GM23338 (cell line): ENCODE results near the gene EIF2B1. TPM values are rescaled to one million over a fixed set of nuclear protein-coding genes. Genes with fewer than 3 reads are reported as not detected.

Experiments used
- ATAC-seq: fragments of 200-7000 bp; cut with Tn5 transposase; 3 replicates; pipeline ENCODE4 v1.9.1; 2020
- DNase-seq: peaks from one replicate; pipeline ENCODE4 v3.0.0-alpha.2; 2015; ENCODE audit warnings: low spot score
- H2AFZ ChIP-seq: fragments of 200-600 bp; sonication (generic); 2 replicates; pipeline ENCODE4 v1.8.0; 2016; ENCODE audit warnings: antibody characterized with exemption, mild to moderate bottlenecking, moderate library complexity
- H3F3A ChIP-seq: fragments of 200-600 bp; sonication (generic); replicated peaks from 2 replicates; pipeline ENCODE4 v1.8.0; 2017; ENCODE audit warnings: antibody characterized with exemption, mixed run types, low read depth
- H3K27ac ChIP-seq: fragments of 200-600 bp; sonication (generic); 2 replicates; pipeline ENCODE4 v1.6.1; 2016; ENCODE audit warnings: low read depth
- H3K27me3 ChIP-seq: fragments of 200-600 bp; sonication (generic); 2 replicates; pipeline ENCODE4 v1.8.0; 2016; ENCODE audit warnings: mild to moderate bottlenecking, mixed run types, moderate library complexity; ENCODE audit not compliant: insufficient read depth
- H3K36me3 ChIP-seq: fragments of 200-600 bp; sonication (generic); 2 replicates; pipeline ENCODE4 v1.8.0; 2016; ENCODE audit warnings: mild to moderate bottlenecking; ENCODE audit not compliant: insufficient read depth
- H3K4me1 ChIP-seq: fragments of 200-600 bp; sonication (generic); 2 replicates; pipeline ENCODE4 v1.8.0; 2016; ENCODE audit warnings: mild to moderate bottlenecking, moderate library complexity; ENCODE audit not compliant: insufficient read depth
- H3K4me2 ChIP-seq: fragments of 200-600 bp; sonication (generic); 2 replicates; pipeline ENCODE4 v1.7.1; 2017; ENCODE audit warnings: mixed run types
- H3K4me3 ChIP-seq: fragments of 200-600 bp; sonication (generic); 2 replicates; pipeline ENCODE4 v1.6.1; 2016; ENCODE audit warnings: mixed run types
- H3K79me2 ChIP-seq: fragments of 200-600 bp; sonication (generic); replicated peaks from 2 replicates; pipeline ENCODE4 v1.8.0; 2017; ENCODE audit warnings: mild to moderate bottlenecking; ENCODE audit not compliant: insufficient read depth
- H3K9me2 ChIP-seq: fragments of 200-600 bp; sonication (generic); 2 replicates; pipeline ENCODE4 v1.8.0; 2017; ENCODE audit not compliant: insufficient read depth
- H4K20me1 ChIP-seq: fragments of 200-600 bp; sonication (generic); replicated peaks from 2 replicates; pipeline ENCODE4 v1.8.0; 2017; ENCODE audit warnings: mild to moderate bottlenecking; ENCODE audit not compliant: insufficient read depth
- H3K27ac Mint-ChIP-seq: 2 replicates; pipeline ENCODE4 v1.8.0; 2020; ENCODE audit warnings: inconsistent platforms, mild to moderate bottlenecking, moderate library complexity, mixed read lengths
- H3K27me3 Mint-ChIP-seq: 3 replicates; pipeline ENCODE4 v1.8.0; 2022; ENCODE audit warnings: low read depth, mild to moderate bottlenecking, moderate library complexity, mixed read lengths, inconsistent platforms; ENCODE audit not compliant: insufficient read depth, poor library complexity
- H3K36me3 Mint-ChIP-seq: 3 replicates; pipeline ENCODE4 v1.8.0; 2021; ENCODE audit warnings: low read depth, mild to moderate bottlenecking, inconsistent platforms, moderate library complexity, mixed read lengths
- H3K4me1 Mint-ChIP-seq: 3 replicates; pipeline ENCODE4 v1.8.0; 2020; ENCODE audit warnings: mild to moderate bottlenecking, inconsistent platforms, mixed read lengths
- H3K4me3 Mint-ChIP-seq: 3 replicates; pipeline ENCODE4 v1.8.0; 2021; ENCODE audit warnings: moderate library complexity, mild to moderate bottlenecking, inconsistent platforms, mixed read lengths
- H3K9me3 Mint-ChIP-seq: 3 replicates; pipeline ENCODE4 v1.8.0; 2020; ENCODE audit warnings: moderate library complexity, mild to moderate bottlenecking, inconsistent platforms, mixed read lengths
- CREB1 ChIP-seq: fragments of 250-450 bp; sonication (Bioruptor Pico); IDR thresholded peaks from 2 replicates; pipeline ENCODE4 v1.5.0; 2020; ENCODE audit warnings: low read depth, mild to moderate bottlenecking, moderate library complexity
- ETS1 ChIP-seq: IDR thresholded peaks from 2 replicates; pipeline ENCODE4 v1.6.1; 2016; ENCODE audit warnings: antibody characterized with exemption
- EZH2phosphoT487 ChIP-seq: fragments of 200-600 bp; sonication (generic); IDR thresholded peaks from one replicate; pipeline ENCODE4 v1.8.1; 2018; ENCODE audit warnings: antibody characterized with exemption; ENCODE audit not compliant: unreplicated experiment
- JUNB ChIP-seq: IDR thresholded peaks from one replicate; pipeline ENCODE4 v1.6.1; 2016; ENCODE audit warnings: antibody characterized with exemption; ENCODE audit not compliant: unreplicated experiment
- NANOG ChIP-seq: IDR thresholded peaks from 2 replicates; pipeline ENCODE4 v1.6.1; 2016; ENCODE audit warnings: antibody characterized with exemption, borderline replicate concordance
- POLR2AphosphoS5 ChIP-seq: IDR thresholded peaks from 2 replicates; pipeline ENCODE4 v1.6.1; 2016; ENCODE audit warnings: antibody characterized with exemption, low read depth
- REST ChIP-seq: IDR thresholded peaks from one replicate; pipeline ENCODE4 v1.6.1; 2018; ENCODE audit warnings: antibody characterized with exemption; ENCODE audit not compliant: unreplicated experiment
- STAT1 ChIP-seq: IDR thresholded peaks from one replicate; pipeline ENCODE4 v1.6.1; 2016; ENCODE audit warnings: antibody characterized with exemption; ENCODE audit not compliant: unreplicated experiment
- ZNF114 ChIP-seq: fragments of 250-450 bp; sonication (Bioruptor Pico); IDR thresholded peaks from 2 replicates; pipeline ENCODE4 v1.5.0; 2020; ENCODE audit warnings: mild to moderate bottlenecking, moderate library complexity
- ZNF331 ChIP-seq: fragments of 250-450 bp; sonication (Bioruptor Pico); IDR thresholded peaks from 2 replicates; pipeline ENCODE4 v1.5.0; 2020; ENCODE audit warnings: low read depth, mild to moderate bottlenecking, moderate library complexity
- polyA plus RNA-seq: library from polyadenylated mRNA; unstranded; fragments of >200 nt; fragmentation: Nextera tagmentation; extraction: Ambion mirVana; gene quantifications from 2 replicates; pipeline ENCODE4 v1.2.1, GENCODE V29; 2016
- total RNA-seq: library from RNA; depleted of rRNA; stranded (reverse); fragments of >200 nt; shearing (Covaris generic); gene quantifications from 2 replicates; pipeline ENCODE4 v1.2.3, GENCODE V29; 2014
- TF ChIP-seq, protein P1 (sequence below), 2 experiments: fragments of 200-600 bp in 1 of 2; sonication (generic) in 1 of 2; conservative IDR thresholded peaks; 2 replicates each; pipeline versions ENCODE4 v1.5.1 to v1.6.1; 2016 to 2017; ENCODE audit warnings: antibody characterized with exemption in 2 of 2, low read depth in 2 of 2, mild to moderate bottlenecking in 2 of 2, moderate library complexity in 1 of 2

EIF2B1 gene
- total and polyA plus RNA-seq, 2 experiments from 2014 or later: 33.5 to 117 TPM

DNA sequence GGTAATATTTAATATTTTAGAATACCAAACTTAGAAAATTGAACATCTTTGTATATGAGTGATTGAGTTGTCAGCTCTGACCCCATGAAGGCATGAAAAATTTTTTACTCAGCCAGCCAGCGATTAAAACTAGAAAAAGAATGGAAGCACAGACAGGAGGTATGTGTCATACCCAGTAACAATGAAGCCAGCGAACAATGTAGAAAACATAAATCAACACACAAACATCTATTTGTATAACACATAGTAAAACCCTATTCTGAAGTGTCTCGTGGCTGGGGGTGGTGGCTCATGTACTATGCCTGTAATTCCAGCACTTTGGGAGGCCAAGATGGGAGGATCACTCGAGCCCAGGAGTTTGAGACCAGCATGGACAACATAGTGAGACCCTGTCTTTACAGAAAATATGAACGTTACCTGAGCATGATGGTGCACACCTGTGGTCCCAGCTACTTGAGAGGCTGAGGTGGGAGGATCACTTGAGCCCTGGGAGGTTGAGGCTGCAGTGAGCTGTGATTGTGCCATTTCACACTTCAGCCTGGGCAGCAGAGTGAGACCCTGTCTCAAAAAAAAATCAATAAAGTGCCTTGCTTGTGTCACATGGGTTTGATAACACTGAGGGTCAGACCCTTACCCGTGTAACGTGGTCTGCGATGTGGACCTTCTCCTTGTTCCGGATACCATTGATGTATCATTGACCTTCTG, 43.3 kb upstream of the EIF2B1 start:
- H3K9me3 Mint-ChIP-seq: no peaks in the 10 kb centered on the region
- ATAC-seq (no peak), DNase-seq (no peak)
- Histone ChIP-seq H3K4me3 (no peak overlapping the region), H3K27me3 (no peaks in the 10 kb centered on the region), H3K9me2 (no peaks in the 10 kb centered on the region), H3F3A (no peaks in the 10 kb centered on the region), H4K20me1 (no peaks in the 10 kb centered on the region), H3K4me1 (no peaks in the 10 kb centered on the region), H3K36me3 (no peaks in the 10 kb centered on the region), H2AFZ (no peak overlapping the region), H3K27ac (no peak overlapping the region), H3K4me2 (no peak overlapping the region), H3K79me2 (no peaks in the 10 kb centered on the region)
- no peak overlapping the region for H3K27ac Mint-ChIP-seq
- H3K27me3 Mint-ChIP-seq: peaks cover 3% of the 10 kb centered on the region
- no peak overlapping the region; the same call in 2 of the 3 replicates for H3K4me3 Mint-ChIP-seq
- TF ChIP-seq NANOG (no peak), ZNF331 (no peak), ZNF114 (CRISPR knock-in tag) (no peak), POLR2AphosphoS5 (no peak), REST (no peak), STAT1 (no peak), JUNB (no peak), EZH2phosphoT487 (no peak), ETS1 (no peak), CREB1 (CRISPR knock-in tag) (no peak)
- TF ChIP-seq, protein P1, sequence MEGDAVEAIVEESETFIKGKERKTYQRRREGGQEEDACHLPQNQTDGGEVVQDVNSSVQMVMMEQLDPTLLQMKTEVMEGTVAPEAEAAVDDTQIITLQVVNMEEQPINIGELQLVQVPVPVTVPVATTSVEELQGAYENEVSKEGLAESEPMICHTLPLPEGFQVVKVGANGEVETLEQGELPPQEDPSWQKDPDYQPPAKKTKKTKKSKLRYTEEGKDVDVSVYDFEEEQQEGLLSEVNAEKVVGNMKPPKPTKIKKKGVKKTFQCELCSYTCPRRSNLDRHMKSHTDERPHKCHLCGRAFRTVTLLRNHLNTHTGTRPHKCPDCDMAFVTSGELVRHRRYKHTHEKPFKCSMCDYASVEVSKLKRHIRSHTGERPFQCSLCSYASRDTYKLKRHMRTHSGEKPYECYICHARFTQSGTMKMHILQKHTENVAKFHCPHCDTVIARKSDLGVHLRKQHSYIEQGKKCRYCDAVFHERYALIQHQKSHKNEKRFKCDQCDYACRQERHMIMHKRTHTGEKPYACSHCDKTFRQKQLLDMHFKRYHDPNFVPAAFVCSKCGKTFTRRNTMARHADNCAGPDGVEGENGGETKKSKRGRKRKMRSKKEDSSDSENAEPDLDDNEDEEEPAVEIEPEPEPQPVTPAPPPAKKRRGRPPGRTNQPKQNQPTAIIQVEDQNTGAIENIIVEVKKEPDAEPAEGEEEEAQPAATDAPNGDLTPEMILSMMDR (conservative IDR thresholded peaks at IDR 0.05; ENCODE audit: low read depth in 2 of 2): no peak
- no peaks in the 10 kb centered on the region for H3K4me1 Mint-ChIP-seq
- peaks cover 7% of the 10 kb centered on the region for H3K36me3 Mint-ChIP-seq
